HG03108 (cell line): Measurements from ENCODE around the gene CTSD.

Source experiments
- ATAC-seq: cut with Tn5 transposase; IDR thresholded peaks from one replicate; pipeline ENCODE4 v1.9.1; 2021; ENCODE audit warnings: moderate library complexity; ENCODE audit not compliant: unreplicated experiment

Gene CTSD

GRCh38 chr11:1756791-1757771 is 6.6 kb downstream of the CTSD start:
- no peak for ATAC-seq

- ATAC-seq: no peak
These were observed 7.8 kb downstream of the CTSD start for GRCh38 chr11:1755692-1756561.

GRCh38 chr11:1755344-1755691 is 8.4 kb downstream of the CTSD start:
- no peak for ATAC-seq

- no peak for ATAC-seq
These were observed 9.2 kb downstream of the CTSD start for GRCh38 chr11:1754376-1755150.

- ATAC-seq: no peak
These were observed 9.8 kb downstream of the CTSD start for GRCh38 chr11:1753929-1754305.

- ATAC-seq: no peak
These were observed 10.3 kb downstream of the CTSD start for GRCh38 chr11:1753229-1753928.

- ATAC-seq: no peak
These were observed 10.9 kb downstream of the CTSD start for GRCh38 chr11:1752907-1753228.

GRCh38 chr11:1751999-1752906 is 11.5 kb downstream of the CTSD start:
- ATAC-seq: no peak

- no peak for ATAC-seq
These were observed 12.2 kb downstream of the CTSD start for GRCh38 chr11:1751531-1751921.

- ATAC-seq: no peak
These were observed 12.7 kb downstream of the CTSD start for GRCh38 chr11:1750840-1751530.

GRCh38 chr11:1750481-1750839 is 13.3 kb downstream of the CTSD start, which contains the start of gene IFITM10:
TSS of gene IFITM10 (minus strand) at chr11:1750595. CDS start at chr11:1750442, 153 bp downstream.
- no peak for ATAC-seq

- no peak for ATAC-seq
These were observed 14.1 kb downstream of the CTSD start for GRCh38 chr11:1749395-1750351.

- ATAC-seq: no peak
These were observed 14.9 kb downstream of the CTSD start for GRCh38 chr11:1748636-1749394.

- ATAC-seq: no peak
These were observed 15.7 kb downstream of the CTSD start for GRCh38 chr11:1747753-1748635.

GRCh38 chr11:1746956-1747752 is 16.6 kb downstream of the CTSD start:
- no peak for ATAC-seq
